Activated naive CD8-positive, alpha-beta T cell treated with anti-CD3 and anti-CD28 coated beads for 36 hours (primary cell): ENCODE measurements around the gene DNASE1L2. TPM values are rescaled to one million over a fixed set of nuclear protein-coding genes. Genes with fewer than 3 reads are reported as not detected.
"Not testable (repeated sequence)": the region's sequence is repeated elsewhere in the genome, so short reads cannot be mapped to it uniquely, and the experiment has no call there.

ENCODE experiments used
- DNase-seq: peaks from one replicate; pipeline ENCODE4 v3.0.0; 2021
- H3K27ac Mint-ChIP-seq: one replicate; pipeline ENCODE4 v1.8.0; 2022; ENCODE audit warnings: mild to moderate bottlenecking, moderate library complexity, mixed read lengths
- H3K27me3 Mint-ChIP-seq: one replicate; pipeline ENCODE4 v1.8.0; 2022; ENCODE audit warnings: mild to moderate bottlenecking, mixed read lengths
- H3K36me3 Mint-ChIP-seq: one replicate; pipeline ENCODE4 v1.8.0; 2021; ENCODE audit warnings: mild to moderate bottlenecking, mixed read lengths
- H3K4me1 Mint-ChIP-seq: one replicate; pipeline ENCODE4 v1.8.0; 2021; ENCODE audit warnings: mixed read lengths
- H3K4me3 Mint-ChIP-seq: one replicate; pipeline ENCODE4 v1.8.0; 2022; ENCODE audit warnings: mild to moderate bottlenecking, moderate library complexity, mixed read lengths
- H3K9me3 Mint-ChIP-seq: one replicate; pipeline ENCODE4 v1.8.0; 2022; ENCODE audit warnings: mixed read lengths
- total RNA-seq, 2 experiments: library from RNA; stranded (reverse); gene quantifications; one replicate each; pipeline ENCODE4 v1.2.3, GENCODE V29; 2021

DNASE1L2 gene
- total RNA-seq, 2 experiments from 2014 or later, result 0.87 to 0.92 TPM

- peaks cover 28% of the 10 kb centered on the region for H3K27me3 Mint-ChIP-seq
- H3K9me3 Mint-ChIP-seq, result no peaks in the 10 kb centered on the region
- H3K27ac Mint-ChIP-seq, result no peak overlapping the region
- DNase-seq, result no peak
- peaks cover 4% of the 10 kb centered on the region for H3K4me1 Mint-ChIP-seq
- peak overlapping the region; percentile 37 for H3K4me3 Mint-ChIP-seq
- H3K36me3 Mint-ChIP-seq, result no peaks in the 10 kb centered on the region
These were observed 39.2 kb upstream of the DNASE1L2 start for GRCh38 chr16:2196981-2197511.

DNA sequence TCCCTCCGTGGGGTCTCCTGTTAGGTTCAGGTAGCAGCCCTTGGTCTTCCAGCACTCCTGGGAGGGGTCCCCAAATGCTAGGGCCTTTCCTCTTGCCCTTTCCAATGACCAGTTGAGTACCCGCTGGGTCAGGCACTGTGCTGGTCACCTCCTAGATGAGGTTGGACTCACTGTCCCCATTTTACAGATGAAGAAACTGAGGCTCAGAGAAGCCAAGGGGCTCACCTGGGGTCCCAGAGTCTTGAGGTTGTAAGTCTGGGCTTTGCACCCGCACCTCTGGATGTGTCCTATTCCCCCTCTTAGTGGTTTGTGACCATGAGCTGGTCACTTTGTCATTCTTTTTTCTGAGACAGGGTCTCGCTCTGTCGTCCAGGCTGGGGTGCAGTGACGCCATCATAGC is 38.5 kb upstream of the DNASE1L2 start:
- no peak overlapping the region for H3K27ac Mint-ChIP-seq
- peak overlapping the region; percentile 43 for H3K4me3 Mint-ChIP-seq
- H3K9me3 Mint-ChIP-seq, result no peaks in the 10 kb centered on the region

DNA sequence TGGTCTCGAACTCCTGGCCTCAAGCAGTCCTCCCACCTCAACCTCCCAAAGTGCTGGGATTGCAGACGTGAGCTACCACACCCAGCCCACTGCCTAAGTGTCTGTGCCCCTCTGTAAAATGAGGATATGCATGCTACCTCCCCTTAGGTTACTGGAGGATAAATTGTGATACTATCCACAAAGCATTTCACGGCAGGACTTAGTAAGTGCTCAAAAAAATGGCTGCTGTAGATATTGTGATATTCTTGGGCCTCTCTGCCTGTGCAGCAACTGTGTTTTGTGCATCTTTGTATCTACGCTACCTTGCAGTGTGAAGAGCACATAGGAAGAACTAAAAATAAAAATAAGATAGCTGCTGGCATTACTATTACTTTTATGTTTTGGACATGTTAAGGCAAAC is 38.0 kb upstream of the DNASE1L2 start:
- H3K9me3 Mint-ChIP-seq, result no peaks in the 10 kb centered on the region
- no peak for DNase-seq
- peaks cover 28% of the 10 kb centered on the region for H3K27me3 Mint-ChIP-seq
- H3K27ac Mint-ChIP-seq, result no peak overlapping the region
- H3K4me3 Mint-ChIP-seq, result peak overlapping the region; percentile 43
- H3K4me1 Mint-ChIP-seq, result peaks cover 4% of the 10 kb centered on the region
- H3K36me3 Mint-ChIP-seq, result no peaks in the 10 kb centered on the region

More for the DNA sequence above, 38.5 kb upstream of the DNASE1L2 start:
- peaks cover 4% of the 10 kb centered on the region for H3K4me1 Mint-ChIP-seq
- H3K36me3 Mint-ChIP-seq, result no peaks in the 10 kb centered on the region
- H3K27me3 Mint-ChIP-seq, result peaks cover 28% of the 10 kb centered on the region
- no peak for DNase-seq

DNA sequence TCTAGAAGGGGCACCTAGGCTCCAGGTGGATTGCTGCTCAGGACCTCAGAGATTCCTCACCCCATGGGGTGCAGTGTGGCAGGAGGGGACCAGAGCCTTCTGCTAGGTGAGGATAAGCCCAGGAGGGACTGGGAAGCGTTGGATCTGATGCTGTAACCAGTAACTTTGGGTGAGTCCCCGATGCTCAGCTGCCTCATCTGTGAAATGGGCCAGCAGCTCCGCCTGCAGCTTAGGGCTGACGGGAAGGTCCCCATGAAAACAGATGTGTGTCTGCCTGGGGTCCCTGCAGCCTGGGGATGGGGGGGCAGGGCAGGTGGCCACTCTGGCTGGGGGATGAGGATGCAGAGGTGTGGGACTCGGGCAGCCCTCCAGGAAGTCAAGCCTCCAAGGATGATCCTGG is 37.1 kb upstream of the DNASE1L2 start:
- H3K4me3 Mint-ChIP-seq, result no peak overlapping the region
- no peak for DNase-seq
- H3K9me3 Mint-ChIP-seq, result no peaks in the 10 kb centered on the region
- no peak overlapping the region for H3K27ac Mint-ChIP-seq
- H3K27me3 Mint-ChIP-seq, result peaks cover 28% of the 10 kb centered on the region
- no peaks in the 10 kb centered on the region for H3K36me3 Mint-ChIP-seq
- peaks cover 7% of the 10 kb centered on the region for H3K4me1 Mint-ChIP-seq

DNA sequence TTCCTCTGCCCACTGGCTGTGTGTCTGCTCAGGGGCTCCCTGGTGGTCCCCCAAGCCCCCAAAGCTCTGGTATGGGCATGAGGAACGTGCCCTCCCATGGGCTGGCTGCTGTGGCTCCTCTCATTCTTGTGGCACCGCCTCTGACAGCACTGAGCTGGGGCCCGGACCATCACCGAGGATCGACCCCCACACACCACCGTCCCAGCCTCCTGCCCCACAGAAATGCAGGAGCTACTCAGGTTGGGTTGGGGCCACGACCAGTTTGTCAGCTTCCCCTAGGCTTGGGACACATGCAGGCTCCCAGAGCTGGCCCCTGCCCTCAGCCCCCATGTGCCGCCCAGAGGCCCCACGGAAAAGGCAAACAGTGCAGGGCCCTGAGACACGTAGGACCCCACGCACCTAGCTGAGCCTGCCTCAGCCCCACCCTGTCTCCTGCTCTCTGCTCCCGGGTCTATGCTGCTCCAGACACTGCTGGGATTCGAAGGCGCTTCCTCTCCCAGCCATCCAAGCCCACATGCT is 36.6 kb upstream of the DNASE1L2 start:
- no peak for DNase-seq
- no peaks in the 10 kb centered on the region for H3K36me3 Mint-ChIP-seq
- no peak overlapping the region for H3K4me3 Mint-ChIP-seq
- H3K4me1 Mint-ChIP-seq, result peaks cover 10% of the 10 kb centered on the region
- no peak overlapping the region for H3K27ac Mint-ChIP-seq
- H3K27me3 Mint-ChIP-seq, result peaks cover 25% of the 10 kb centered on the region
- no peaks in the 10 kb centered on the region for H3K9me3 Mint-ChIP-seq

DNA sequence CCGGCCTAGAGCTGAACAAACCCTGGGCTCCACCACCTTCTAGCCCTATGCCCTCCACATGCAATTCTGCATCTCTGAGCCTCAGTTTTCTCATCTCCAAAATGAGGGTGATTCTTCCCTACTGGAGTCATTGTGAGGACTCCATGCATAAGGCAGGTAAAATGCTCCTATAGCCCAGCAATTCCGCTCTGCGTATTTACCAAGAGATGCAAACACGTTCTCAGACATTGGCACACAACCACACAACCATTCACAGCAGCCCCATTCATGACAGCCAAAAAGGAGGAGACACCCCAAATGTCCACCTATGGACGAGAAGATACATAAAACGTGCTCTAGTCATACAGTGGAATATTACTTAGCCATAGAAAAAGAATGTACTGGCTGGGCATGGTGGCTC is 35.9 kb upstream of the DNASE1L2 start:
- Mint-ChIP-seq H3K4me3 (no peak overlapping the region), H3K27me3 (peaks cover 20% of the 10 kb centered on the region), H3K4me1 (peaks cover 7% of the 10 kb centered on the region), H3K27ac (no peak overlapping the region), H3K9me3 (no peaks in the 10 kb centered on the region), H3K36me3 (no peaks in the 10 kb centered on the region)
- no peak for DNase-seq

DNA sequence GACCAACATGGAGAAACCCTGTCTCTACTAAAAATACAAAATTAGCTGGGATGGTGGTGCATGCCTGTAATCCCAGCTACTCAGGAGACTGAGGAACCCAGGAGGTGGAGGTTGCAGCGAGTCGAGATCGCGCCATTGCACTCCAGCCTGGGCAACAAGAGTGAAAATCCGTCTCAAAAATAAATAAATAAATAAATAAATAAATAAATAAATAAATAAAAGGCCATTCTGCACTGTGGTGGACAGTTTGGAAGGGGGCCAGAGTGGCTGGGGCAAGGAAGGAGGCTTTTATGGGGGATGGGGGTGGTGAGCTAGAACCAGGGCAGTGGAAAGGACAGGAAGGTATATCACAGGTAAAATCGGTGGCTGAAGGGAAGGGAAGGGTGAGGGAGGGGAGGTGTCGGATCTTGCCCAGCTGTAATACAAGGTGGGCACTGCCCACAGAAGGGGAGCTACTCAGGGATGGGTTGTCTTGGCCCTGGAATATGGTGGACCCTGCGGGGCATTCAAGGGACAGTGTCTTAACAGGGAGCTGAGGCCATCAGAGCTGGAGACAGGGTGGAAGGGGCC is 33.0 kb upstream of the DNASE1L2 start:
- Mint-ChIP-seq H3K36me3 (peaks cover 19% of the 10 kb centered on the region), H3K4me1 (peaks cover 17% of the 10 kb centered on the region), H3K4me3 (peak overlapping the region; percentile 82)
- H3K27me3 Mint-ChIP-seq, H3K27ac Mint-ChIP-seq, H3K9me3 Mint-ChIP-seq, DNase-seq: not testable (repeated sequence)

DNA sequence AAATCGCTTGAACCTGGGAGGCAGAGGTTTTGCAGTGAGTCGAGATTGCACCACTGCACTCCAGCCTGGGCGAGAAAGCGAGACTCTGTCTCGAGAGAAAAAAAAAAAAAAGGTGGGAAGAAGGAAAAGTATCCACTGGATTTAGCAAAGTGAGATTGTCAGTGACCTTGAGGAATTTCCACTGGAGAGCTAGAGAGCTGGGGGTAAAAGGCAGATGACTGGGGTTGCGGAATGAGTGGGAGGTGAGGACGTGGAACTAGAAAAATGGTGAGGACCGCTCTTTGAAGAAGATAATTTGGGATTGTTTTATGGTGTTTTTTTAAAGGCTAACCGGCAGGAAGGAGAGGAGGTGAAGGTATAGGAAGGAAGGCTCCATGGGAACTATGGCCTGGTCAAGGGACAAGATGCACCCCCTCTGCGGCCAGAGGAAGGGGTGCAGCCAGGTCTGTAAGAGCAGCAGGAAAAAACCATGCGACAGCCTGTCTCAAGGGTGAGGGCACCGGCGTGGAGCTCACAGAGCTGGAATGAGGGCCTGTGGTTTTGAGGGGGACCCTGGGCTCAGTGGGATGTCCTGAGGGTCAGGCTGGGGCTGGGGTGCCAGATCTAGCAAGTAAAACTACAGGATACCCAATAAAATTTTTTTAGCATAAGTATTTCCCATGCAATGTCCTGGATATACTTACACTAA is 31.7 kb upstream of the DNASE1L2 start:
- Mint-ChIP-seq H3K9me3 (no peaks in the 10 kb centered on the region), H3K36me3 (peaks cover 19% of the 10 kb centered on the region), H3K27me3 (no peaks in the 10 kb centered on the region), H3K27ac (peak overlapping the region; percentile 78), H3K4me1 (peaks cover 17% of the 10 kb centered on the region), H3K4me3 (peak overlapping the region; percentile 82)
- DNase-seq, result no peak

- H3K27me3 Mint-ChIP-seq, result no peaks in the 10 kb centered on the region
- peak within 1 kb of the TSS; percentile 86 for H3K27ac Mint-ChIP-seq
- peaks cover 19% of the 10 kb centered on the region for H3K36me3 Mint-ChIP-seq
- peak; percentile 91 for DNase-seq
- peaks cover 17% of the 10 kb centered on the region for H3K4me1 Mint-ChIP-seq
- peak within 1 kb of the TSS; percentile 88 for H3K4me3 Mint-ChIP-seq
- no peaks in the 10 kb centered on the region for H3K9me3 Mint-ChIP-seq
These were observed 30.9 kb upstream of the DNASE1L2 start, which contains the start of gene MLST8 for GRCh38 chr16:2205104-2205966. TSS of gene MLST8 (plus strand) at chr16:2205454. CDS start at chr16:2206086, 632 bp downstream.

DNA sequence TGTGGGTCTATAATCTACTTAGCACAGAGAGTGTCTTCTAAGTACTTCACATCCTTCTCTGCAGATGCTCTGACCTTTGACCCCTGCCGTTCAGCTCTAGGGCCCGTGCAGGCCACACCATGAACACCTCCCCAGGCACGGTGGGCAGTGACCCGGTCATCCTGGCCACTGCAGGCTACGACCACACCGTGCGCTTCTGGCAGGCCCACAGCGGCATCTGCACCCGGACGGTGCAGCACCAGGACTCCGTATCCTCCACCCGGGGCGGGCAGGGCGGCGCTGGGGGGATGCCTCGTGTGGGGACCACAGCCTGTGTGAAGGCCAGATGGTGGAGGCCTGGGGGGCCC is 30.3 kb upstream of the DNASE1L2 start:
- no peaks in the 10 kb centered on the region for H3K27me3 Mint-ChIP-seq
- peak overlapping the region; percentile 81 for H3K27ac Mint-ChIP-seq
- peaks cover 17% of the 10 kb centered on the region for H3K4me1 Mint-ChIP-seq
- peak overlapping the region; percentile 88 for H3K4me3 Mint-ChIP-seq
- H3K36me3 Mint-ChIP-seq, result peaks cover 19% of the 10 kb centered on the region
- no peaks in the 10 kb centered on the region for H3K9me3 Mint-ChIP-seq
- DNase-seq, result no peak

GRCh38 chr16:2206420-2206779 is 29.8 kb upstream of the DNASE1L2 start:
- DNase-seq, result no peak
- peak overlapping the region; percentile 81 for H3K27ac Mint-ChIP-seq

DNA sequence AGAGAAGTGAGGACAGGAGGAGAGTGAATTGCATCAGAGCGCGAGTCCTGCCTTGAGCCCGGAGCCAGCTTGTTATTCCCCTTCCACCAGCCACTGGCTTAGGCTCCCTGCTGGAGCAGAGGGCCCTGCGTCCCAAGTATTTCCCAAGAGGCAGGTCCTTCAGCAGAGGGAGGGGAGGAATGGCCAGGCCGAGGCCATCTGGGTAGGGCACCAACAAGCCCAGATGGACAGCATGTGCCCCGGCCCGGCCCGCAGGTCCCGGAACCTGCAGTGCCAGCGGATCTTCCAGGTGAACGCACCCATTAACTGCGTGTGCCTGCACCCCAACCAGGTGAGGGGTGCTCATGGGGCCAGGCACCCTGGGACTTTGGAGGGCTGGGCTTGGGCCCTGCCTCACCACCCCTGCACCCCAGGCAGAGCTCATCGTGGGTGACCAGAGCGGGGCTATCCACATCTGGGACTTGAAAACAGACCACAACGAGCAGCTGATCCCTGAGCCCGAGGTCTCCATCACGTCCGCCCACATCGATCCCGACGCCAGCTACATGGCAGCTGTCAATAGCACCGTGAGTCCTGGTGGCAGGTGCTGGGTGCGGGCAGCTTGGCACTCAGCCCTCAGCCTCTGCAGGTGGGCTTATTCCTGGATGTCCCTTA is 29.3 kb upstream of the DNASE1L2 start:
- H3K36me3 Mint-ChIP-seq, result peaks cover 19% of the 10 kb centered on the region
- peak overlapping the region; percentile 88 for H3K4me3 Mint-ChIP-seq
- peaks cover 20% of the 10 kb centered on the region for H3K4me1 Mint-ChIP-seq
- peak overlapping the region; percentile 81 for H3K27ac Mint-ChIP-seq
- H3K27me3 Mint-ChIP-seq, result no peaks in the 10 kb centered on the region
- no peaks in the 10 kb centered on the region for H3K9me3 Mint-ChIP-seq
- no peak for DNase-seq

More at GRCh38 chr16:2206420-2206779, 29.8 kb upstream of the DNASE1L2 start:
- H3K4me1 Mint-ChIP-seq, result peaks cover 17% of the 10 kb centered on the region
- peaks cover 19% of the 10 kb centered on the region for H3K36me3 Mint-ChIP-seq
- H3K4me3 Mint-ChIP-seq, result peak overlapping the region; percentile 88
- H3K27me3 Mint-ChIP-seq, result no peaks in the 10 kb centered on the region
- H3K9me3 Mint-ChIP-seq, result no peaks in the 10 kb centered on the region

DNA sequence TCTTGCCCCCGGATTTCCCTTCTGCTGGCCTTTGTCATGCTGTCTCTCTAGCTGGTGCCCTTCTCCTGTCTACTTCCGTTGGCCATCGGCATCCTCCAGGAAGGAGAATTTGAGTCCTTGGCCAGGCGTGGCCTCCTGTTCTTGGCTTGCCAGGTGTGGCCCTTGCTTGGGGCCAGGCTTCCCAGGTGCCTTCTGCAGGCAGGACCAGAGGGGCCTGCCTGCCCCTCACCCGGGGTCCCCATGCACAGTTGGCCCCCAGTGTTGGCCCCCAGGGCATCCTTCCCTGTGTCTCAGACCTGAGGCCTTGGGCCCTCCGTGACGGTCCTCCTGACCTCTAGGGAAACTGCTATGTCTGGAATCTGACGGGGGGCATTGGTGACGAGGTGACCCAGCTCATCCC is 28.4 kb upstream of the DNASE1L2 start:
- peaks cover 26% of the 10 kb centered on the region for H3K4me1 Mint-ChIP-seq
- H3K27ac Mint-ChIP-seq, result peak overlapping the region; percentile 61
- H3K9me3 Mint-ChIP-seq, result no peaks in the 10 kb centered on the region
- no peaks in the 10 kb centered on the region for H3K27me3 Mint-ChIP-seq
- peak overlapping the region; percentile 88 for H3K4me3 Mint-ChIP-seq
- no peak for DNase-seq
- H3K36me3 Mint-ChIP-seq, result peaks cover 26% of the 10 kb centered on the region

DNA sequence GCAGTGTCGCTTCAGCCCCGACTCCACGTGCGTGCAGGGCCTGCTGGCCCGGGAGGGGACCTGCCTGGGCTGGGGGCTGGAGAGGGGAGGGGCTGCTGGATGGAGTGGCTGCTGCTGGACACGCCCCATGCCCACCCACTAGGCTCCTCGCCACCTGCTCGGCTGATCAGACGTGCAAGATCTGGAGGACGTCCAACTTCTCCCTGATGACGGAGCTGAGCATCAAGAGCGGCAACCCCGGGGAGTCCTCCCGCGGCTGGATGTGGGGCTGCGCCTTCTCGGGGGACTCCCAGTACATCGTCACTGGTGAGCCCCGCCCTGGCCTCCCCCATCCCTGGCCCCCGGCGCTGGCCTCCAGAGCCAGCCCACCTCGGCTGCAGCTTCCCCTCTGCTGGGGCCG is 27.9 kb upstream of the DNASE1L2 start:
- no peak overlapping the region for H3K4me3 Mint-ChIP-seq
- peaks cover 31% of the 10 kb centered on the region for H3K4me1 Mint-ChIP-seq
- peaks cover 30% of the 10 kb centered on the region for H3K36me3 Mint-ChIP-seq
- no peak for DNase-seq
- no peaks in the 10 kb centered on the region for H3K27me3 Mint-ChIP-seq
- no peaks in the 10 kb centered on the region for H3K9me3 Mint-ChIP-seq
- H3K27ac Mint-ChIP-seq, result no peak overlapping the region
